ENCODE data around the gene GRK2.

- TF ChIP-seq YY1 (IDR thresholded peaks at IDR 0.05; ENCODE audit: low read depth): no peak
- TF ChIP-seq REST (IDR thresholded peaks at IDR 0.05; ENCODE audit: low read depth): no peak
- no peak for TF ChIP-seq CREB1 (IDR thresholded peaks at IDR 0.05; ENCODE audit: low read depth)
- no peak for TF ChIP-seq EP300 (IDR thresholded peaks at IDR 0.05; ENCODE audit: borderline replicate concordance)
- TF ChIP-seq TEAD4 (IDR thresholded peaks at IDR 0.05): no peak
These were observed 12.1 kb downstream of the GRK2 start for GRCh38 chr11:67278135-67278938.
